HL-60/S4 treated with phorbol 12-myristate 13-acetate at 8.2 ng/mL for 4 days and 3 days (cell line): ENCODE measurements around the gene FRMPD2.
"Not testable (repeated sequence)": the region's sequence is repeated elsewhere in the genome, so short reads cannot be mapped to it uniquely, and the experiment has no call there.

ENCODE experiments used
- in situ Hi-C: fragments of 300-500 bp; cut with MboI; formaldehyde crosslinking; loops from 2 replicates; pipeline ENCODE4 v1.15.0; 2022; ENCODE audit warnings: low sequenced_read_pairs

The FRMPD2 gene

DNA sequence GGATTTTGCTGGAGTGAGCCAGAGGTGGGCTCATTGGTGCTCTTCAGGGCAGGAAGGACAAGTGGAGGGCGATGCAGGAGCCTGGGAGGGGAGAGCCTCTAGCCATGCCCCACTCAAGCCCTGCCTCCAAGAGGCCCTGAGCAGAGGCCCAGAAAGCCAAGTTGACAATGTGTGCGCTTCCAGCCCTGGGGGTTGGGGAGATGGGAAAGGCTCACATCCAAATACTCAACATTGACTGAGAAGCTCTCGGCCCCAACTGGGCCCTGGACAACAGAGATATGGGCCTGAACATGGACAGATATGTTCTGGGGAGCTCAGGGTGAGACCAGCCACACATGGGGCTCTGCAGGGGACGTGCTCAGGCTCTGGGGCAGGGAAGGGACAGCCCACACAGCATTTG, 39.0 kb downstream of the FRMPD2 start:
- in situ Hi-C loops, result no loop called here

DNA sequence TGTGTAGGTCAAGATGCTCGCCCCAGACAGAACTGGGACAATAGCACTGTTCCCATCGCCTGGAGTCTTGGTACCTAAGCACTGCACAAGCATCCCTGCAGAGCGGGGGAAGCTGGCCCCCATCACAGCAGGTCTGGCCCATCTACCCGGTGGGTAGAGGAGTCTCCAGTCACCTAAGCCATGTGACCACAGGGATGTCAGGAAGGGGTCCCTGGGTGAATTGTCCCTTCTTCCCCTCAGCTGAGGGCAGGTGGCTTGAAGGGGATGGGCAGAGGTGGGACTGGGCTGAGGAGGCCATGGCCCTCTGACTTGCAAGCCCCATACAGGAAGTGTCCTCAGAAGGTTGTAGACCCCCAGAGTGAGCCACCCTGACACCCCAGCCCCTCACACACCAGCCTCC, 39.7 kb downstream of the FRMPD2 start:
- in situ Hi-C loops, result no loop called here

DNA sequence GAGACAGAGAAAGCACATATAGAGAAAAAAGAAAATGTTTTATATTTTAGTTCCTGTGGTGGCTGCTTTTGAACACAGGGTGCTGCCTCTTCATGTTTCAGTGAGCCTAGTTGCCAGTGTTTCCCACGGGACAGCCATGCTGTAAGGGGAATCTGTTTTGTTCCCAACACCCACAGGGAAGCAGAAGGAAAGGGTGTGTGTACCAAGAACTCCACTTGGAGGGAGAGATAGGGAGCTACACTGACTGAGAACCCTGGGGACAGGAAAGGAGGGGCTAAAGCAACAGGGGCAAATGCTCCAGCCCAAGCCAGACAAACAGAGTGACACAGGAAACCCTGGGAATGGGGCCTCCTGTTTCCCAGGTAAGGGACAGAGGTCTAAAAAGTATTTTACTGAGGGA, 40.2 kb downstream of the FRMPD2 start:
- in situ Hi-C loops, result no loop called here

DNA sequence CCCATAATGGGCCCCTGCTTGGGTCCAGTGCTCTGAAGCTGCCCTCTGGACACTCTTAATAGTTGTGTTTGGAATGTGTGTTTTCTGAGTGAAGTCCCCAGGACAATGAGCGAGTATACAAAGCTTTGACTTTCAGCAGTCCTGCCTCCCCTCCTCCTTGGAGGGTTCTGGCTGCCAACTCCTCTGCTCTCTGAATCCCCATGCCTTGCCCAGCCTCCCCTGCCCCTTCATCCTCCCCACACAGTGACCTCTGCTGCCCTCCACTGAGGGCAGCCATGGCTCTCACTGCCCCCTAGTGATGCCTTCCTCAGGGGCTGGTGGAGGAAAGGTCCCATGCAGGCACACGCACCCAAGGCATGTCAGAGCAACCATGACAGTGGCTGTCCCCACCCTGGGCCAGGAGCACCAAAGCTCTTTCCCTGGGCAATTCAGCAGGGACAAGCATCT, 40.9 kb downstream of the FRMPD2 start:
- in situ Hi-C loops, result no loop called here

DNA sequence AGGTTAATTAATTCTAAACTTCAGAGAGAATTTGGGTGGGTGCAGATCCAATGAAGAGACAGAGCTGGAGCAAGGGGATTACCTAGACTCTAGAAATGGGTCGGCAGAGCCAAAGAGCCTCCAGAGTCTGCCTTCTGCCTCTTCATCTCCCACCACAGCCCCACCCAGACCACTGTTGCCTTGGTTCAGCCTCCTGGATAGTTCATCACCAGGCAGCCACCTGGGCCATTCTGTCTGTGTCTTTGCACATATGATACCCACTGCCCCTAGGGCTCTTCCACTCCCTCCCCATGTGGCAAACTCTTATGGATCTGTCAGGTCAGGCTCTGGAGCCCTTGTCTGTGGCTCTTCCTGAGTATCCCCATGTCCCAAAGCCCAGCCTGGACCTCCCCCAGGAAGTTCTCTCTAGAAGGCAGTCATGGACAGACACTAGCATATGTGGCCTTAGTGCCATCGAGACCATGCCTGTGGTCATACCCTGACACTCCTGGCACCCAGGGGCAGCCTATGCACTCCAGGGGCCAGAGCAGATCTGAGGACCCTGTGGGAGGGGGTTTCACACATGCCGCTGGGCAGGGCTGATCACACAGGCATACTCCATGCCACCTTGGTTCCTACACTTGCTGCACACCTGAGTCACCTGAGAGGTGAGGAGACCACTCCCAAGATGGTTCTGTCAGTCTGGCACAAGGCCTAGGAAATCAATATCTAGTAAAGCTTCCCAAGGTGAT, 41.6 kb downstream of the FRMPD2 start:
- in situ Hi-C loops, result no loop called here

DNA sequence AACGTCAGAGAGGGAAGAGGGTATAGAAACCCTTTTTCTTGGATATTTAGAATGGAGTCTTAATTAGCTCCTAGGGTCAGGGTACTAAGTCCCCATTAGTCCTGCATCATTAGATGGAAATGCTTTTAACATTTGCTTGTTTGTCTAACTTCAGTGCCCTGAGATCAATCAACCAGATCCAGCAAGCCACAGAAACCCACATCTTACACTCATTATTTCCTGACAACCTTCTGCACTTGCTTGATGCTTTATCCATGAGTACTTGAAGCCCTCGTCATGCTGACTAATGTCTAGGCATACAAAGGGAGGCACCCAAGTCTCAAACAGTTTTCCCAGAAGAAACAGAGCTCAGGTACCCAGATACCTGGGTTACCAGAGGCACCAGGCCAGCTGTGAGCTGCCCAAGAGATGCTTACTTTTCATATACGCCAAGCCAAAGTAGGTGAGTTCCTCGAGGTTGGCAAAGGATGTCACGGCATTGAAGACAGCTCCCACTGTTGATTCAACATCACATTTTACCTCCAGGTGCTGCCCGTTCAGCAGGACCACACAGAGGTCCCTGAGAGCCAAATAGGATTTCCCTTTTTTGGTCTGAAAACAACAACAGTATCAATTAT, 42.7 kb downstream of the FRMPD2 start:
- in situ Hi-C loops, result no loop called here

DNA sequence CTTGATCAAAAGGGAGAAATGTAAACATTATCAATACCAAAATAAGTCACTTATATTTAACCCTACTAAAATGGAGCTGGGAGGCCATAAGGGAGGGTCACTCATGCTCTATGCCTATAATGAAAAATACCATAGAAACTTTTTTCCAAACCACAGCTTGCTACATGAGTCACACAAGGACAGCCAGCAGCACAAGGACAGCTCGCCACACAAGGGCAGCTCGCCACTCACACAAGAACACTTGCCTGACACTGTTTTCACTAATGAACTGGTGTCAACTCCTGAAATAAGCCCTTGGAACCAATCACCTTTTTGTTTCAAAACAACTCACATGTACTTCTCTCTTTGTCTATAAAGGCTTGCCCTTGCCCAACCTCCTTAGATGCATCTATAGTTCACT, 43.3 kb downstream of the FRMPD2 start:
- in situ Hi-C loops, result no loop called here

DNA sequence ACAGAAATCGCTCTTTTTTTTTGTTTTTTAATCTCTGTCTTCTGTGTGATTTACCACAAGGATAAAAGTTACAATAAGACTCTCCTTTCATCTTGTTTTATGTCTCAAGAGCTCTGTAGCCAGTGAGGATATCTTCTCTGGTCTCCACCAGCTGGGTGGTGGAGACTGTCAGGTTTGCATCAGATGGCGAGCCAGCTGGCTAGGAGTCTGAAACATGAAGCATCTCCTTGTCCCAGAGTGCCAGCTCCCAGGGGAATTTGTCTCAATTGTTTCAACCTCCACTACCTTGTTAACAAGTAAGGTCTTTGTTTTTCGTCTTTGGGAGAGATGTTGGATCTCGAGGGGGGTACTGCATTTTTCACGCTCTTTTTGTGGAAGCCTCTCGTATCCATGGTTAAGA, 47.3 kb downstream of the FRMPD2 start:
- in situ Hi-C loops, result no loop called here

DNA sequence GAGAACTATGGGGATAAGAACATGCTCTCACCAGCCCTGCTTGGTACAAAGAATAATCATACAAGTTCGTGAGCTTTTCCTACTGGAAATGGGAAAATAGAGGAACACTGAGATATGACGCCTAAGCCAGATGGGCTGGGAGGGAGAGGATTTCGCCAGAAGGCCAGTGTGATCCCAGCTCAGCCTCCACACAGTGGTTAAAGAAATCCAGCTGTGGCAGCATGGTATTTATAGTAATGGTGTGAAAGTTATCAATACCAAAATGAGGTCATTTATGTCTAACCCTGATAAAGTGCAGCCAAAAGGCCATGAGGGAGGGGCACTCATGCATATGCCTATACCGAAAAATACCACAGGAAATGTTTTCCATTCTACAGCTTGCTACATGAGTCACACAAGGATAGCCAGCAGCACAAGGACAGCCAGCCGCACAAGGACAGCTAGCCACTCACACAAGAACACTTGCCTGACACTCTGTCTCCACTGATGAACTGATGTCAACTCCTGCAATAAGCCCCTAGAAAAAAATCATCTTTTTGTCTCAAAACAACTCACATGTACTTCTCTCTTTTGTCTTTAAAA, 49.4 kb downstream of the FRMPD2 start:
- in situ Hi-C loops, result no loop called here

DNA sequence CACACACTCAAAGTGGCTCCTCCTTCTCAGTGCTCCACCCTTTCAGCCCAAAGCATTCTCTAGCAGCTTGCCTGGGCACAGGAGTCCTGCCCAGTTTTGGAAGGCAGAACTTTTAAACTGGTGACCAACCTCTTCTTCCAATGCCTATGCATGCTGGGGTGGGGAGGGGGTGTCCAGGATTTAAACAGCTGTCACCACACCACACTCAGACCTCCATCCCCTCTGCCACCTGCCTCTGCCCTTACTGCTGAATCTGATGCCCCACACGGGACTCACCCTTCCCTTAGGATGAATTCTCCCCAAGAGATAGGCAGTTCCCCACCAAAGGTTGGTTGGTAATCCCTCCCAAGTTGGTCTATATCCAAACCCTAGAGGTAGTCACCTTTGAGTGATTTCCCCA, 50.2 kb downstream of the FRMPD2 start:
- in situ Hi-C loops, result no loop called here

DNA sequence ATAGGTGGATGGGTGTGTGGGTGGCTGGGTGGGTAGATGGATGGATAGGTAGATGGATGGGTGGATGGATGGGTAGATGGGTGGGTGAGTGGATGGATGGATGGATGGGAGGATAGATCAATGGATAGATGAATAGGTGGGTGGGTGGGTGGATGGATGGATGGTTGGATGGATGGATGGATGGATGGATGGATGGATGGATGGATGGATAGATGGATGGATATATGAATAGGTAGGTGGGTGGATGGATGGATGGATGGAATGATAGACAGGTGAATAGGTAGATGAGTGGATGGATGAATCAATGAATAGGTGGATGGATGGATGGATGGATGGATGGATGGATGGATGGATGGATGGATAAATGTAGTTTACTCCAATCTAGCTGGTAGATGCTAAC, 52.7 kb downstream of the FRMPD2 start:
- in situ Hi-C loops, result no loop called here

DNA sequence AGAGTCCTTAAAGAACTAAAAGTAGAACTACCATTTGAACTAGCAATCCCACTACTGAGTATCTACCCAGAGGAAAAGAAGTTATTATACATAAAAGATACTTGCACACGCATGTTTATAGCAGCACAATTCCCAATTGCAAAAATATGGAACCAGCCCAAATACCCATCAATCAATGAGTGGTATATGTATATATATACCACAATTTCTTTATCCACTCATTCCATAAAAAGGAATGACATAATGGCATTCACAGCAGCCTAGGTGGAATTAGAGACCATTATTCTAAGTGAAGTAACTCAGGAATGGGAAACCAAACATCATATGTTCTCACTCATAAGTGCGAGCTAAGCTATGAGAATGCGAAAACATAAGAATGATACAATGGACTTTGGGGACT, 53.5 kb downstream of the FRMPD2 start:
- in situ Hi-C loops, result not testable (repeated sequence)

DNA sequence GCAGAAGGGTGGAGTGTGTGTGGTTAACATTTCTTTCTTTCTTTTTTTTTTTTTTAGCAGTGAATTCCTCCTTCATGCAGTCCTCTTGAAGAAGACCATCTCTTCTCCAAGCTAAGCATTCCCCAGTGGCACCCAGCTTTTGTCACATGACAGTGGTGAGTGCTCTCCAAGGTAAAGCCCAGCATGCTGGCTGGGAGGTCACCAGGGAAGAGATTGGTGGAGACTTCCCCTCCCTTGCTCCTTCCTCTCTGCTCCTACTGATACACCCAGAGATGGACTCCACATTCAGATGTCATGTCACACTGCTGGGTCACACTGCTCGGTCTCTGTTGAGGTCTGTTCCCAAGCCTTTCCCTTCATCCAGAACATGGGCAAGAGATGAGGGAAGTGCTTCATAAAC, 55.3 kb downstream of the FRMPD2 start:
- in situ Hi-C loops, result no loop called here

DNA sequence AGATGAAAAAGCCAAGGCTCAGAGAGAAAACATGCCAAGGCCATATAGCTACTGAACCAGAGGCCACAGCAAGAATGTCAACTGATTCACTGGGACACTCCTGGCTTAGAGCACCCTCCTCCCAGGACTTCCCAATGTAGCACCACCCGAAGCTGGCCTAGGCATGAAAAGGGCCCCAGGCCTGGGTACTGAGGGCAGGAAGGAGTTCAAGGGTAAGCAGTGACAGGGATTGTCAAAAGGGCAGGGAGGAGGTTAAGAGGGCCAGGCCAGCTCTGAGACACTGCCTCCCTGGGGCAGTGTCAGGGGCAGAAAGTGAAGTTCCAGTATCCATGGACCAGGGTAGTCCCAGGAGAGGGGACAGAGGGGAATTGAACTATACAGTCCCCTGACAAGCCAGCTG, 57.8 kb downstream of the FRMPD2 start:
- in situ Hi-C loops, result no loop called here

DNA sequence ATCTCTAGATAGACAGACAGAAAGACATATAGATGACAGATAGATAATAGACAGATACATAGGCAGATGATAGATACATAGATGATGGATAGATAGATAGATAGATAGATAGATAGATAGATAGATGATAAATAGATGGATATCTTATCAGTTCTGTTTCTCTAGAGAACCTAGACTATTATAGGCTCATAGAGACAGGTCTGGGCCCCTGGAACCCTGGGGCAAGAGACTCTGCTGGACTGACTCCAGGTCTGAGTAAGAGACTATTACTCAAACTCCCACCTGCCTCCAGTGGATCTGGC, 58.3 kb downstream of the FRMPD2 start:
- in situ Hi-C loops, result no loop called here

DNA sequence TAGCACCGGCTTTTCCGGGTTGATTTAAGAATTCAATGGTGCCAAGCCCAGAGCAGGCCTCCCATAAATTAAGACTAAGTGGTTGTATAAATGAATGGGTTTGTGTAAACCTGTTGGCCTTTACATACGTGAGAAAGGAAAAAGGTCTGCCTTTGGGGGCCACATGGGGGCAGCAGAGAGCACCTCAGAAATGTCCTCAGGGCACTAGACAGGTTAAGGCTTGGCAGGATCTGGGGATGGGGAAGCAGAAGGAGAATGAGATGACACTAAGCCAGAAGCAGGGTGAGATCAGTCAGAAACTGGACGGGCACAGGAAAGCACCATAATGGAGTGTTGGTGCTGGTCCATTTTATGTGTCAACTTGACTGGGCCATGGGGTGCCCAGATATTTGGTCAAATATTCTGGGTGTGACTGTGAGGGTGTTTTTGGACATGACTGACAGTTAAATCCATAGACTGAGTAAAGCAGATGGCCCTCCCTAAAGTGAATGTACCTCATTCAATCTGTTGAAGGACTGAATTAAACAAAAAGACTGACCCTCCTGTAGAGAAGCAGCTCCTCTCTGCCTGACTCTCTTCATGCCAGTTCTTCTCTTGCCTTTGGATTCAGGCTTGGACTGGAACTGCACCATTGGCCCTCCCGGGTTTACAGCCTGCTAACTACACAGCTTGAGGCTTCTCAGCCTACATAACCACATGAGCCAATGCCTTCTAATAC, 58.9 kb downstream of the FRMPD2 start:
- in situ Hi-C loops, result no loop called here

DNA sequence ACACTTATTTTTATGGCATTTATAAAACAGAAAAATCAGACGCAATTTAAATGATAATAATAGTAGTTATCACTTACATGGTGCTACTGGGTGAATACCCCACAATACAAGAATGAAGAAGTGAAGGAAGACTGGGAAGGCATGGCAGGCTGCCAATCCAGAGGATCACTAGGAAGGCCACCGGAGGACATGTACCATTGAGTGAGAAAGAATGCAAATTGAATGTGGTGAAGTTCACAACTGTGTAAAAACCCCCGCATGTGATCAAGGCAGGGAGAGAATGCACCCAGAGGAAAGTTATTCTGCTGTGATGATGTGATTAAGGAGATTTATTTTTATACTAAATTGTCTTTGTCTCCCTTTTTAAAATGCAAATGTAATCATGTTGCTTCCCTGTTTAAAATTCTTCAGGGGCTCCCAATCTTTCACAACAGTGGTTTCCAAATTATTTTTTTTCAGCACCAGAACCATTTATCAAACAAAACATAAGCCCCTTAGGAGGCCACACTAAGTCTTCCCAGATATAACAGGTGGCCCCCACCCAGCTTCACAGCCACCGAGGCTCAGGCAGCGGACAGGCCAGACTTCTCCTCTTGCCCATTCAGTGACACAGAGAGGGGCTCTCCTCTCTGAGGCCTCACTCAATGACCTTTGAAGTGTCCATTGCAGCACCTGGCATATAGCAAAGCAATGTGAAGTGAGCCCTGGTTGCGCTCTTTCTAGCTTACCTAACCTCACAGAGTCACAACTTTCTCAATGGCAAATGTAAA, 59.6 kb downstream of the FRMPD2 start:
- in situ Hi-C loops, result no loop called here

DNA sequence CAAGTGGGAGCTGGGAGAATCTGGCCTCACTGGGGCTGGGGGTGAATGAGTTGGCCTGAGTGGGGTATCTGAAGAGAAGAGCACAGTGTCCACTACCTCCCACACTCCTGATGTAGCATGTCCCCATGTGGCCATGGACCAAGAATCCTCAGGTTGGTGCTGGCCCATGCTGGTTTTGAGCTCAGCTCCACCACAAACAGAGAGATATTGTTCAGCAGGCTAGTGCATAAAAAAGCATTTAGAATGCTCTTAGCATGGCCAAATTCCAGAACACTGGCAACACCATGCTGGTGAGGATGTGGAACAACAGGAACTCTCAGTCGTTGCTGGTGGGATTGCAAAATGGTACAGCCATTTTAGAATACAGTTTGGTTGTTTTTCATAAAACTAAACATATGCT, 61.4 kb downstream of the FRMPD2 start:
- in situ Hi-C loops, result no loop called here

DNA sequence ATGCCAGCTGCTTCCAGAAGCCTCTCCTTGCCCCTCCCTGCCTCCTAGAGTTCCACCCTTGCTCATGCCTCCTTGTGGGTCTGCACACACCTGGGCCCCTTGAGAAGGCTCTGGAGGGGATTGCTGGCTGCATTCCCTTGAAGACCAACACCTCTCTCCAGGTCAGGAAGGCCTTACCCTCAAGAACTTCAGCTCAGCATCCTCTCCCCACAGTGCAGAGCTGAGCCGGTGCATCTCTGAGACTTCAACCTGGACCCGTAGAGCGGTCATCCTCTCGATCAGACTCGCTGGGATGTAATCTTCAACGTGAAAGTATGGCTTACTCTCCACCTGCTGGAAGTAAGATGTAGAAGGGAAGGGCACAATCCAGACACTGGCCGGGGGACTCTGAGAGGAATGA, 62.7 kb downstream of the FRMPD2 start:
- in situ Hi-C loops, result no loop called here

DNA sequence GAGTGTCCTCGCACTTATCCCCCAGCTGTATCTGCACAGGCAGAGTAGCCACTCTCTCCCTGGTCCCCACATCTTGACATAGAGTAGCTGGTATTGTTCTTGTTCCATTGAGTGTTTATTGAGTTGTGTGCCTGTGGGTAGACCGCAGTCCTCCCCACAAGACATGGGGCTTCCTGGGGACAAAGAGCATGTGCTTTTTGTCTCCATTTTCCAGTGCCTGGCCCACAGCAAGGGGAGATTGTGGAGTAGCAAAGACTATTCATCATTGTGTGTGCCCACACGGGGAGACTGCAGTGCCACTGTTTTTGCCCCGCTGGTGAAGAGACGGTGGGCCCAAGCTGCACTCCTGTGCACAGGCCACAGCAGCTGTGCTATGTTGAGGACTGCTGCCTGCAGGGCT, 63.5 kb downstream of the FRMPD2 start:
- in situ Hi-C loops, result no loop called here

DNA sequence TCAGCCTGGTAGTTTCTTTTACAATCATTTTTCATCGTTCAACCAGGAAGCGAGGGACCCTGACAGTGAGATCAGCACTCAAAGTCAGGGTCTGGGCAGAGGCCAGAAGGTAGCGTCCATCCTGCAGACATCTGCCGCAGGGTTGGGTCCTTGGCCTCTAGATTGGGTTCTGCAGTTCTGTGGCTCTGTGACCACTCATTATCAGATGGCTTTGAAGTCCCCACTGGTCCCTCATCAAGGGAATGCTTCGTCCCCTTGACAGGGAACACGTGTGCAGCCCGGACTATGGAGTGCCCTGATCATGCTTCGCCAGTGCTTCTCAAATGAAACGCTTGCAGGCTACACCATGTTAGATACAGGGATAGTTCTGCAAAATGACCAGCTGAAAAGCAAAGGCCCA, 64.1 kb downstream of the FRMPD2 start:
- in situ Hi-C loops, result no loop called here
